Parathyroid adenoma (tissue), 2 donors: ENCODE measurements around the gene NOL12.

Source experiments
- H2AFZ ChIP-seq: fragments of 300-600 bp; sonication (generic); one replicate; pipeline ENCODE4 v1.7.0; 2017; ENCODE audit warnings: antibody characterized with exemption, mild to moderate bottlenecking
- H3K27ac ChIP-seq: fragments of 300-600 bp; sonication (generic); one replicate; pipeline ENCODE4 v1.7.0; 2017
- H3K27me3 ChIP-seq: fragments of 300-600 bp; sonication (generic); one replicate; pipeline ENCODE4 v1.7.0; 2017; ENCODE audit warnings: low read length; ENCODE audit not compliant: control insufficient read depth, insufficient read depth
- H3K36me3 ChIP-seq: fragments of 300-600 bp; sonication (generic); one replicate; pipeline ENCODE4 v1.7.0; 2017; ENCODE audit warnings: low read length; ENCODE audit not compliant: control insufficient read depth, insufficient read depth
- H3K4me1 ChIP-seq: fragments of 300-600 bp; sonication (generic); one replicate; pipeline ENCODE4 v1.7.0; 2017; ENCODE audit warnings: control low read depth
- H3K4me2 ChIP-seq: fragments of 300-600 bp; sonication (generic); one replicate; pipeline ENCODE4 v1.7.0; 2017; ENCODE audit warnings: low read length
- H3K4me3 ChIP-seq: fragments of 300-600 bp; sonication (generic); one replicate; pipeline ENCODE4 v1.7.0; 2017; ENCODE audit warnings: low read depth, low read length
- H3K79me2 ChIP-seq: fragments of 300-600 bp; sonication (generic); one replicate; pipeline ENCODE4 v1.7.0; 2017; ENCODE audit warnings: control low read depth
- H3K9ac ChIP-seq: fragments of 300-600 bp; sonication (generic); one replicate; pipeline ENCODE4 v1.7.0; 2017; ENCODE audit warnings: mild to moderate bottlenecking
- H3K9me3 ChIP-seq: fragments of 300-600 bp; sonication (generic); one replicate; pipeline ENCODE4 v1.7.0; 2017; ENCODE audit warnings: low read length; ENCODE audit not compliant: control insufficient read depth
- CTCF ChIP-seq: fragments of 300-600 bp; sonication (generic); IDR thresholded peaks from one replicate; pipeline ENCODE4 v1.7.0; 2017; ENCODE audit warnings: antibody characterized with exemption, mild to moderate bottlenecking
- donor health status: primary hyperparathyroidism.

The NOL12 gene

DNA sequence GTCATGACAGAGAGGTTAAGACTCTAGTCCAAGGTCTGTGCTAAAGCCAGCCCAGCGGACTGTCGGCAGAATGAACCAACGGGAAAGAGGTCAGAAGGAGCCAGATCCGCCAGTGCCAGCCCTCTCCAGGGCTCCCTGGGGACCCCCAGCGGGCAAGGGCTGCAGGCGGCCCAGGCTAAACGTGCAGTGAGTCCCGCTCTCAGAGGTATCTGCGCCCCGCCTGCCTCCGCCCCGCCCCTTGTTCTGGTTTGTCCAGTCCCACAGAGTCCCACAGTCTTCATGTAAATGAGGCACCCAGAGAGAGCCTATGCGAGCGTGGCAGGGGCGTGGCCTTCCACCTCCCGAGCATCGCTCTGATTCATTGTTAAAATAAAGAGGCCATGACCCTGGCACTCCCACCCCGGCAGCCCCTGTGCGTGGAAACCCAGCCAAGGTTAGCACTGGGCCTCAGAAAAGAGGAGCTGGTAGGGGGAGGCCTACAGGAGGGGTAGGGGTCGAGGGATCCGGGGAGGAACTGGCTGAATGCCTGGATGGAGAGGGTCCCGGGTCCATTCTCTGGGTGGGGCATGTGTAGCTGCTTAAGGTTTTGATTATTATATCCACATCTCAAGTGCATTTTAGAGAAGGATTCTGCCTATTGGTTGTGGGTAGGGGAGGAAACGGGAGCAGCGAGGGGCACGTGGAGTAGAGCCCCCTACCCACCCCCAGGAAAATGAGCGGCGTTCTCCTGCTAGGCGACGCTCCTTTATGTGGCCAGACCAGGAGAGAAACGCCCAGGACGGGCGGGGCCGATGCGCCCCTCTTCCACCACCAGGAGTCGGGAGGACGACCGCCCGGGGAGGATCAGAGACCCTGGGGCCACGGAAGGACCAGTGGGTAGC lies 10.8 kb downstream of the NOL12 start, which contains the start of gene TRIOBP:
TRIOBP (plus strand) TSS at position 392 of the 881 bp plus-strand sequence. CDS start 4,318 bp downstream, outside the sequence.
- Histone ChIP-seq H3K79me2 (no peaks in the 10 kb centered on the region), H3K9me3 (no peaks in the 10 kb centered on the region), H3K36me3 (no peaks in the 10 kb centered on the region), H3K4me3 (peak within 1 kb of the TSS; percentile 11), H2AFZ (peak within 1 kb of the TSS; percentile 38), H3K9ac (no peak within 1 kb of the TSS), H3K27ac (no peak within 1 kb of the TSS), H3K4me2 (peak within 1 kb of the TSS; percentile 47), H3K27me3 (no peaks in the 10 kb centered on the region), H3K4me1 (no peaks in the 10 kb centered on the region)
- peak; percentile 23 for TF ChIP-seq CTCF

DNA sequence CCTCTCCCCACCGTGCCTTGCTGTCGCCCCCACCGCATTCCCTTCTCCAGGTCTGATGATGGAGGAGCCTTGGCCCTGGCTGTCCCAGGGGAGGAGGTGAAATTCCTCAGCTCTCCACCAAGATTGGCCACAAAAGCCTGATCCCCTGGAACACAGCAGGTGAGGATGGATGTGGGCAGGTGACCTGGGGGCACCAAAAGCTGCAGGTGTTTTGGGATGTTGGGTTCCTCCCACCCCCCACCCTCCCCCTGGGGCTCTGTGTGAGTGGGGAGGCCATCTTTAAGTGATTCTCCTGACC lies 11.3 kb downstream of the NOL12 start:
- Histone ChIP-seq H3K36me3 (no peaks in the 10 kb centered on the region), H3K27me3 (no peaks in the 10 kb centered on the region), H3K9ac (no peak overlapping the region), H3K4me3 (no peak overlapping the region), H3K27ac (no peak overlapping the region), H3K4me2 (no peak overlapping the region), H3K9me3 (no peaks in the 10 kb centered on the region), H3K4me1 (no peaks in the 10 kb centered on the region), H2AFZ (no peak overlapping the region), H3K79me2 (no peaks in the 10 kb centered on the region)
- TF ChIP-seq CTCF, result no peak

- H3K4me3 ChIP-seq, result no peak overlapping the region
- H3K4me2 ChIP-seq, result no peak overlapping the region
- H3K36me3 ChIP-seq, result no peaks in the 10 kb centered on the region
- no peak overlapping the region for H3K27ac ChIP-seq
- no peak overlapping the region for H2AFZ ChIP-seq
- no peaks in the 10 kb centered on the region for H3K79me2 ChIP-seq
- H3K9me3 ChIP-seq, result no peaks in the 10 kb centered on the region
- no peak for TF ChIP-seq CTCF
- no peaks in the 10 kb centered on the region for H3K4me1 ChIP-seq
- H3K9ac ChIP-seq, result no peak overlapping the region
- no peaks in the 10 kb centered on the region for H3K27me3 ChIP-seq
Observed at GRCh38 chr22:37701141-37701786, 15.1 kb downstream of the NOL12 start.

DNA sequence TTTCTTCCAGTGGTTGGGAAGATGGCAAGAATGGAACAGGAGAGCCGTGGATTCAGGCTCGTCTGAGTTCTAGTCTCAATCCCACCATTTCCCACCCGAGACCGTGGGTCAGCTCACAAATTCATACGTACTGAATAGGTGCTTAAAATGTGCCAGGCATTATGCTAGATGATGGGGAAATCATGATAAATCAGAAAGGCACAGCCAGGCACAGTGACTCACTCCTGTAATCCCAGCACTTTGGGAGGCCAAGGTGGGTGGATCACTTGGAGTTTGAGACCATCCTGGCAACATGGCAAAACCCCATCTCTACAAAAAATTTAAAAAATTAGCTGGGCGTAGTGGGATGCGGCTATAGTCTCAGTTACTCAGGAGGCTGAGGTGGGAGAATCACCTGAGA lies 17.8 kb downstream of the NOL12 start:
- H3K4me3 ChIP-seq, result no peak overlapping the region
- no peak overlapping the region for H3K4me2 ChIP-seq
- H3K4me1 ChIP-seq, result no peaks in the 10 kb centered on the region
- H3K9me3 ChIP-seq, result no peaks in the 10 kb centered on the region
- H3K9ac ChIP-seq, result no peak overlapping the region
- no peak overlapping the region for H2AFZ ChIP-seq
- no peaks in the 10 kb centered on the region for H3K79me2 ChIP-seq
- no peak overlapping the region for H3K27ac ChIP-seq
- H3K27me3 ChIP-seq, result no peaks in the 10 kb centered on the region
- no peaks in the 10 kb centered on the region for H3K36me3 ChIP-seq
- no peak for TF ChIP-seq CTCF
